Adrenal gland (tissue), 12 donors: ENCODE data around the gene FARP2. TPM values are rescaled to one million over a fixed set of nuclear protein-coding genes. Genes with fewer than 3 reads are reported as not detected.
"Not testable (repeated sequence)": the region's sequence is repeated elsewhere in the genome, so short reads cannot be mapped to it uniquely, and the experiment has no call there.

Source experiments
- DNase-seq, 7 donors: peaks; one replicate each; pipeline ENCODE4 v3.0.0-alpha.2; 2019 to 2020
- H3K27ac ChIP-seq, 5 donors: fragments of 200-600 bp; sonication (generic) in 4 of 5; 1 replicate in 3 of 5; 2 replicates in 2 of 5; pipeline versions ENCODE4 v1.5.1 to v1.8.0; 2016 to 2020; ENCODE audit warnings: mild to moderate bottlenecking in 1 of 5
- H3K27me3 ChIP-seq: fragments of 200-600 bp; 2 replicates; pipeline ENCODE4 v1.8.0; 2021
- H3K36me3 ChIP-seq, 2 donors: fragments of 200-600 bp; replicated peaks in 1 of 2; 1 replicate in 1 of 2; 2 replicates in 1 of 2; pipeline versions ENCODE4 v1.5.1 to v1.8.0; 2018 to 2022
- H3K4me1 ChIP-seq, 2 donors: fragments of 200-600 bp; replicated peaks in 1 of 2; 1 replicate in 1 of 2; 2 replicates in 1 of 2; pipeline versions ENCODE4 v1.5.1 to v1.8.0; 2018 to 2021
- H3K4me3 ChIP-seq, 4 donors: fragments of 200-600 bp; sonication (generic) in 3 of 4; one replicate each; pipeline ENCODE4 v1.5.1; 2016 to 2018
- H3K9me3 ChIP-seq, 3 donors: fragments of 200-600 bp; sonication (generic) in 1 of 3; replicated peaks in 1 of 3; 1 replicate in 2 of 3; 2 replicates in 1 of 3; pipeline versions ENCODE4 v1.5.1 to v1.8.0; 2016 to 2021
- POLR2A ChIP-seq, 2 donors: fragments of 450-650 bp; IDR thresholded peaks; one replicate each; pipeline ENCODE4 v1.6.1; 2017; ENCODE audit warnings: antibody characterized with exemption in 2 of 2, mild to moderate bottlenecking in 2 of 2, moderate library complexity in 1 of 2
- WGBS, 4 donors: extraction: QIAGEN DNeasy Blood & Tissue Kit in 2 of 4; methylation state at CpG; one replicate each; pipeline versions ENCODE4 v1.1.5 to v1.1.7; 2013 to 2017; 5-methylcytosine and 5-hydroxymethylcytosine counted together
- intact Hi-C, 2 donors: fragments of 100-400 bp; cut with DNase I; formaldehyde crosslinking; loops; one replicate each; pipeline versions ENCODE4 v1.14.1 to v1.15.0; 2022 to 2023
- polyA plus RNA-seq, 3 donors: library from polyadenylated mRNA; stranded (reverse); fragments of 200-250 nt in 2 of 3; fragments of 350-450 nt in 1 of 3; fragmentation: Illumina TruSeq in 1 of 3; extraction: RNeasy Lipid Tissue Mini Kit (QIAGEN cat#74804) in 1 of 3; gene quantifications; one replicate each; pipeline ENCODE4 v1.2.3, GENCODE V29; 2013 to 2014
- total RNA-seq, 9 donors: library from RNA; depleted of rRNA in 4 of 9; stranded (reverse); fragments of >200 nt in 4 of 9; fragments of 120-200 nt in 1 of 9; fragmentation: NEBNext Ultra II Directional in 1 of 9; extraction: Animal tissue kit (Norgen Biotek cat#: 25700) in 1 of 9; gene quantifications; one replicate each; pipeline versions ENCODE4 v1.1.0 to v1.2.4, GENCODE V29; 2013 to 2023
- TF ChIP-seq, protein P1 (sequence below), 6 experiments: fragments of 450-650 bp in 4 of 6; fragments of 200-600 bp in 2 of 6; sonication (generic) in 1 of 6; IDR thresholded peaks; 1 replicate in 5 of 6; 2 replicates in 1 of 6; pipeline versions ENCODE4 v1.5.1 to v1.8.0; 2016 to 2021; ENCODE audit warnings: antibody characterized with exemption in 6 of 6, mild to moderate bottlenecking in 2 of 6, moderate library complexity in 1 of 6
- donor health status: healthy with polysubstance abuse.
- donor health status: Bipolar disorder and iron deficiency.
- donor health status: DM: yes; HTN: yes; CAD: no.
- donor health status: DM: no; HTN: no; CAD: no.
- donor health status: DM: no; HTN: no; CAD: no.
- donor health status: DM: yes; HTN: yes; CAD: no.

Gene FARP2
- total and polyA plus RNA-seq, 12 donors = 17.3 to 66.8 (median 37.8) TPM

- TF ChIP-seq, protein P1, sequence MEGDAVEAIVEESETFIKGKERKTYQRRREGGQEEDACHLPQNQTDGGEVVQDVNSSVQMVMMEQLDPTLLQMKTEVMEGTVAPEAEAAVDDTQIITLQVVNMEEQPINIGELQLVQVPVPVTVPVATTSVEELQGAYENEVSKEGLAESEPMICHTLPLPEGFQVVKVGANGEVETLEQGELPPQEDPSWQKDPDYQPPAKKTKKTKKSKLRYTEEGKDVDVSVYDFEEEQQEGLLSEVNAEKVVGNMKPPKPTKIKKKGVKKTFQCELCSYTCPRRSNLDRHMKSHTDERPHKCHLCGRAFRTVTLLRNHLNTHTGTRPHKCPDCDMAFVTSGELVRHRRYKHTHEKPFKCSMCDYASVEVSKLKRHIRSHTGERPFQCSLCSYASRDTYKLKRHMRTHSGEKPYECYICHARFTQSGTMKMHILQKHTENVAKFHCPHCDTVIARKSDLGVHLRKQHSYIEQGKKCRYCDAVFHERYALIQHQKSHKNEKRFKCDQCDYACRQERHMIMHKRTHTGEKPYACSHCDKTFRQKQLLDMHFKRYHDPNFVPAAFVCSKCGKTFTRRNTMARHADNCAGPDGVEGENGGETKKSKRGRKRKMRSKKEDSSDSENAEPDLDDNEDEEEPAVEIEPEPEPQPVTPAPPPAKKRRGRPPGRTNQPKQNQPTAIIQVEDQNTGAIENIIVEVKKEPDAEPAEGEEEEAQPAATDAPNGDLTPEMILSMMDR (IDR thresholded peaks at IDR 0.05) = no peak
- no peak for TF ChIP-seq POLR2A (IDR thresholded peaks at IDR 0.05)
- Histone ChIP-seq H3K27me3 (no peaks in the 10 kb centered on the region), H3K4me1 (no peaks in the 10 kb centered on the region), H3K9me3 (no peaks in the 10 kb centered on the region), H3K27ac (no peak overlapping the region), H3K4me3 (no peak overlapping the region), H3K36me3 (peaks cover 0 to under 1% of the 10 kb centered on the region in 2 donors)
- no peak for DNase-seq
- WGBS, 4 donors = 86 to 94% (median 90%) methylated on average over 10 of the region's 10 CpGs
- intact Hi-C loops = no loop called here
These were observed 95.9 kb downstream of the FARP2 start for GRCh38 chr2:241451840-241452506.

GRCh38 chr2:241453919-241454318, 97.8 kb downstream of the FARP2 start:
- 83 to 92% (median 89%) methylated on average over 8 to 9 of the region's 9 CpGs for WGBS, 4 donors
- H3K9me3 ChIP-seq = not testable (repeated sequence)

DNA sequence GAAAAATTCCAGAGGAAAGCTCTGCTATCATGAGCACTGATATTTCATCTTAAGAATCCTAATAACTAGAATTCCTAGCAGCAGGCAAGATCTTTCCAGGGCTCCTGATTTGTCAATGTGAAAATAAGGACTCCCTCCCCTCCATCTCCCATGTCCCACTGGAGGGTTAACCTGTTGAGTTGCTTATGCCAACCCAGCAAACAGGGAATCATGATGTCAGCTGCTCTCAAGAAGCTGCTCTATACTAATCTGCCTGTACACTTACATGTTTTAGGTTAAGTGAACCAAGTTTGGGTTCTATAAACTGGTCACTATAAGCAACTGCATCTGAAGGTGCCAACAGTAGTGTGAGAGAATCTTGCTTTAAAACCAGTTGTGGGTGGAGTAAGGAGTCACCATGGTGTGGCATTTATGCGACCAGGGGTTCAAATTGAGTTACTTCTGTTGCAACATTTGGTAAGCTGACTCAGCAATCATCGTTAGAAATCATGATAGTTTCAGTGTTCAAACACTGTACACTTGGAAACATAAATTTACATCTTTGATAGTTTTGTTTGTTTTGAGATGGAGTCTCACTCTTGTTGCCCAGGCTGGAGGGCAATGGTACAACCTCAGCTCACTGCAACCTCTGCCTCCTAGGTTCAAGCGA, 98.9 kb downstream of the FARP2 start:
- Histone ChIP-seq H3K27ac (no peak overlapping the region), H3K9me3 (no peaks in the 10 kb centered on the region), H3K4me3 (no peak overlapping the region), H3K27me3 (no peaks in the 10 kb centered on the region), H3K36me3 (no peaks in the 10 kb centered on the region), H3K4me1 (no peaks in the 10 kb centered on the region)
- intact Hi-C loops = no loop called here
- TF ChIP-seq, protein P1 (IDR thresholded peaks at IDR 0.05) = no peak
- no peak for TF ChIP-seq POLR2A (IDR thresholded peaks at IDR 0.05)
- WGBS, 4 donors = 69 to 90% (median 81%) methylated on average over 3 of the region's 3 CpGs
- DNase-seq = no peak

More at GRCh38 chr2:241453919-241454318, 97.8 kb downstream of the FARP2 start:
- H3K27ac ChIP-seq, H3K4me1 ChIP-seq, H3K4me3 ChIP-seq, DNase-seq, H3K27me3 ChIP-seq, intact Hi-C loops, H3K36me3 ChIP-seq: not testable (repeated sequence)

GRCh38 chr2:241456546-241456945, 100.5 kb downstream of the FARP2 start:
- TF ChIP-seq POLR2A (IDR thresholded peaks at IDR 0.05) = no peak
- TF ChIP-seq, protein P1 (IDR thresholded peaks at IDR 0.05) = no peak
- DNase-seq = no peak
- Histone ChIP-seq H3K36me3 (no peaks in the 10 kb centered on the region), H3K9me3 (no peaks in the 10 kb centered on the region), H3K27ac (no peak overlapping the region), H3K4me1 (no peaks in the 10 kb centered on the region), H3K27me3 (no peaks in the 10 kb centered on the region), H3K4me3 (no peak overlapping the region)
- intact Hi-C loops = no loop called here
- 80 to 94% (median 89%) methylated on average over 9 to 11 of the region's 11 CpGs for WGBS, 4 donors
